Islet of Langerhans (tissue), 1 donor: Measurements from ENCODE around the gene KRTAP5-2.
"Not testable (repeated sequence)": the region's sequence is repeated elsewhere in the genome, so short reads cannot be mapped to it uniquely, and the experiment has no call there.

Source experiments
- FAIRE-seq: peaks from one replicate; lab custom pipeline; 2011; peaks lifted over from hg19 to GRCh38; lab: Jason Lieb, UNC

Gene KRTAP5-2

DNA sequence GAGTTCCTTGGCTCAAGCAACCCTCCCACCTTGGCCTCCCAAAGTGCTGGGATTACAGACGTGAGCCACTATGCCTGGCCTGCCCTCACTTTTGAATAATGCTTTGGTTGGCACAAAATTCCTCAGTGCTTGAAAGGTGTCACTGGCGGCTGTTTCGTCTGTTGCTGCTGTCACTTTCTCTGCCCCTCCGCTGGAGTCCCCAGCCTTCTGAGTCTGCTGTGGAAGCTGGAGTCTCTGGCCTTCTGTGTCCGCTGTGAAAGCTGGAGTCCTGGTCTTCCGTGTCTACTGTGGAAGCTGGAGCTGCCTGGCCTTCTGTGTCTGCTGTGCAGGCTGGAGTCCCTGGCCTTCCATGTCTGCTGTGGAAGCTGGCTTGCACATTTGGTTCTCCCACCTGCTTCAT is 8.1 kb downstream of the KRTAP5-2 start:
- no peak for FAIRE-seq

DNA sequence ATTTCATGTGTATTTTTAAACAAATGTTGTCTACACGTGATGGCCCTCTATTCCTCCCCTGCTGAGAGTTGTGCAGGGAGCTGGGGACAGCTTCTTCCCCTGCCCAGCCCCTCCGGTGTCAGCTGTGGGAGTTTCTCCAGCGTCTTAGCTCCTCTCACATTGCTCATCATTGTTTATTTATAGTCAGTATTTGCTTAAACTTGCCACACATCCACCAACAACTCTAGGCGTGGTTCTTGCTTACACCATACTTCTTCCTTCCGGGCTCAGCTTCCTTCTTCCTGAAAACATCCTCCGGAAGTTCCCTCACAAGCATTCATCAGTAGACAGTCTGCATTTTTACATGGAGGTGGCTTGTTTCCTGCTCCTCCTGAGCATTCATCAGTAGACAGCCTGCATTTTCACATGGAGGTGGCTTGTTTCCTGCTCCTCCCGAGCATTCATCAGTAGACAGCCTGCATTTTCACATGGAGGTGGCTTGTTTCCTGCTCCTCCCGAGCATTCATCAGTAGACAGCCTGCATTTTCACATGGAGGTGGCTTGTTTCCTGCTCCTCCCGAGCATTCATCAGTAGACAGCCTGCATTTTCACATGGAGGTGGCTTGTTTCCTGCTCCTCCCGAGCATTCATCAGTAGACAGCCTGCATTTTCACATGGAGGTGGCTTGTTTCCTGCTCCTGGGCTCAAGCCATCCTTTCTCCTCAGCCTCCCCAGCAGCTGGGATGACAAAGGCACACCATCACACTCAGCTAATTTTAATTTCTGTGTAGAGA is 8.7 kb downstream of the KRTAP5-2 start:
- not testable (repeated sequence) for FAIRE-seq

- no peak for FAIRE-seq
Measured at GRCh38 chr11:1586699-1587098, 11.4 kb downstream of the KRTAP5-2 start.

DNA sequence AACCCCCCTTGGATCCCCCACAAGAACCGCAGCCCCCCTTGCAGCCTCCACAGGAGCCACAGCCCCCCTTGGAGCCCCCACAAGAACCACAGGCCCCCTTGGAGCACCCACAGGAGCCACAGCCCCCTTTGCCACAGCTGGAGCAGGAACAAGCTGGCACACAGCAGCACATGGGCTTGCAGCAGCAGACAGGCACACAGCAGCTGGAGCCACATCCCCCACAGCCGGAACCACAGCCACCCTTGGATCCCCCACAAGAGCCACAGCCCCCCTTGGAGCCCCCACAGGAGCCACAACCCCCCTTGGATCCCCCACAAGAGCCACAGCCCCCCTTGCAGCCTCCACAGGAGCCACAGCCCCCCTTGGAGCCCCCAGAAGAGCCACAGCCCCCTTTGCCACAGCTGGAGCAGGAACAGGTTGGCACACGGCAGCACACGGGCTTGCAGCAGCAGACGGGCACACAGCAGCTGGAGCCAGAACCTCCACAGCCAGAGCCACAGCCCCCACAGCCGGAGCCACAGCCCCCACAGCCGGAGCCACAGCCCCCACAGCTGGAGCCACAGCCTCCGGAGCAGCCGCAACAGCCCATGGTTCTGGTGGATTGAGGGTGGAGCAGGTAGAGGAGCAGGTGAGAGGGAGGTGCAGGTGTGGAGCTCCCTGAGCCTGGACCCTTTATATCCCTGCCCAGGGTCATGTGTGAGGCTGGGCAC is 13.3 kb downstream of the KRTAP5-2 start, which contains the start of gene KRTAP5-1:
Gene KRTAP5-1, minus strand, starts transcription at position 623 of the 710 bp plus-strand sequence. Its CDS starts 34 bp downstream, at position 589.
- FAIRE-seq: not testable (repeated sequence)

GRCh38 chr11:1582909-1583308 is 15.2 kb downstream of the KRTAP5-2 start:
- not testable (repeated sequence) for FAIRE-seq

DNA sequence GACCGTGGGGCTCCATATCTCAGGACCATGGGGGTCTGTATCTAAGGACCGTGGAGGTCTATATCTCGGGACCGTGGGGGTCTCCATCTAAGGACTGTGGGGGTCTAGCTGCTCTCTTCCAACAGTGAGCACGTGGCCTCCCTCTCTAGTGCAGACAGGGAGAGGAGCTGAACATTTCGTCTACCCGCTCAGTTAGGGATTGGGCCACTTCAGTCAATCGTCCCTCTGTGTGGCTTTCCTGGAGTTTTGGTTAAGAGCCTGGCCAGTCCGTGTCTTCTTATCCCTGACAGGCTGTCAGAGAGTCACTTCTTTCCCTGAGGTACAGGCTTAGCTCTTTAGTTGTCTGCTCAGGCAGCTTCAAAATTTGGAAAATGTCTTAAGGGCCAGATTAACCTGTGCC is 16.1 kb downstream of the KRTAP5-2 start:
- no peak for FAIRE-seq

- no peak for FAIRE-seq
Measured at GRCh38 chr11:1576825-1577224, 21.3 kb downstream of the KRTAP5-2 start.

DNA sequence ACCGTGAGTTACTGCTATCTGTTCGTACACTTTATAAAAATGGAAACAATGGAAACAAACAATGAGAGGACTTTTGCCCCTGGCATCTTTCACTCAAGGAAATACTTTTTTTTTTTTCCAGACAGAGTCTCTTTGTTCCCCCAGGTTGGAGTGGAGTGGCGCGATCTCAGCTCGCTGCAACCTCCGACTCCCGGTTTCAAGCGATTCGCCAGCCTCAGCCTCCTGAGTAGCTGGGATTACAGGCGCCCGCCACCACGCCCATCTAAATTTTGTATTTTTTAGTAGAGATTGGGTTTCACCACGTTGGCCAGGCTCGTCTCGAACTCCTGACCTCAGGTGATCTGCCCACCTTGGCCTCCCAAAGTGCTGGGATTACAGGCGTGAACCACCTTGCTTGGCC is 22.3 kb downstream of the KRTAP5-2 start:
- FAIRE-seq: not testable (repeated sequence)

DNA sequence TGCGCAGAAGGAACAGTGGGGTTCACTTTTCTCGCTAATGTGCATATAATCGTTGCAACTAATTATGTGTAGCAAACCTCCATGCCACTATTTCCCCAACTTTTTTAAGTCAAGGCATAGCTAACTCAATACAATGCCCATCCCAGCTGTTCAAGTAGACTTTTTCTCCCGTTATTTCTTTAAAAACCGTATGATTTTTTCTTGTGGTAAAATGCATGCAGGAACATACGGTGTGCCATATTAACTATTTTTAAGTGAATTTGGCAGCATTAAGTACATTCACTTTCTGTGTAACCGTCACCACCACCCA is 23.2 kb downstream of the KRTAP5-2 start:
- no peak for FAIRE-seq

- FAIRE-seq: no peak
Measured at GRCh38 chr11:1574238-1574932, 23.7 kb downstream of the KRTAP5-2 start.

- no peak for FAIRE-seq
Measured at GRCh38 chr11:1573903-1574237, 24.2 kb downstream of the KRTAP5-2 start.

DNA sequence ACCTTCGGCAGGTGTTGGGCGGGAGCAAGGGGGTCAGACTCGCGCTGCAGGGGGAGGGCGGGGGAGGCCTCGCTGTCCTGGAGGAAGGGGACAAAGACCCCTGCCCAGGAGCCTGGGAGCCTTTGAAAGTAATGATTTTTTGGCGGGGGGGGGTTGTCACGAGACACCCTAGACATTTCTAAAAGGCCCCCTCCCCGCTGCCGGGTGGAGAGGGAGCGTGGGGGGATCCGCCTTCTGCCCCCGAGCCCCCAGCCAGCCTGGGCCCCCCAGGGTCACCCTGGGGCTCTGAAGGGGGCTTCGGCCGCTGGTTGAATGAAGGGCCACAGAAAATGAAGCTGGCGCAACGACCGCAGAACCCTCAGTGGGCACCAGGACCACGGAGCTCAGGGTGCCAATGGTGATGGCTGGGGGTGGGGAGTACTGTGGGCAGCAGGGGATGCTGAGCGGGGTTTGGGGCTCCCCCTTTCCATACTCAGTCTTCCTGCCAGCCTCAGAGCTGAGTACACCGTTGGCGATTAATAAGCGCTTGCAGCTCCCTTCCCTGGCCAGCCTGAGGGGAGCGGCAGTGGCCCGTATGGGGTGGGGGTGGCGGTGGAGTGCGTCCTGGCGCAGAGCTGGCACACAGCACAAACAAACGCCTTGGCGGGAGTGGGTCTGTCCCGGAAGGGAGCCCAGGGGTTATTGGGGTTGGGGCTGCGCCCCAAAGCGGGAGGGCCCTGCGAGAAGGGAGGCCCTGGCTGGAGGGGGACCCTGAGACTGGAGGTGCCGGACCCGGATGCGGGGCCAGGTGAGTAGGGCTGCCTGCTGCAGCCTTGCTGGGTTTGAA is 24.8 kb downstream of the KRTAP5-2 start:
- no peak for FAIRE-seq

GRCh38 chr11:1572197-1573076 is 25.7 kb downstream of the KRTAP5-2 start, which contains the start of gene DUSP8:
DUSP8 (minus strand) TSS chr11:1572271; CDS start chr11:1565826, 6,445 bp downstream.
- FAIRE-seq: no peak

DNA sequence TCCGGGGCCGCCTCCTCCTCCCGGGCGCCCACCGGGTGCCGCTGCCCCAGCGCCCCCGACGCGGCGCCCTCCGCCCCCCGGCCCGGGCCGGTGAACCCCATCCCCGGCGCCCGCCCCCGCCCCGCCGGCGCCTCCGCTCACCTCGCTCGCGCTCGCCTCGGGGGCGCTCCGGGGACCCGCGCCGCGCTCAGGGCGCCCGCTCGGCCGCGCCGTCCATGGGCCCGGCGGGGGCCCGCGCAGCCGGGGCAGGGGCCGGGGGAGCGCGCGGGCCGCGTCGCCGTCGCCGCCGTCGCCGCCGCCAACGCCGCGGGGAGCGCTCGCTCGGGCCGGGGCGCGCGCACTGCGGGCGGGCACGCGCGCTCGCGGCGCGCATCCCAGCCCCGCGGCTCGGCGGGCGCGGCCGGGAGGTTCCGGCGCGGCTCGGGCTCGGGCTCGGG is 26.3 kb downstream of the KRTAP5-2 start:
- FAIRE-seq: no peak

- FAIRE-seq: no peak
Measured at GRCh38 chr11:1570896-1571759, 27.0 kb downstream of the KRTAP5-2 start.

GRCh38 chr11:1570531-1570895 is 27.6 kb downstream of the KRTAP5-2 start:
- FAIRE-seq: no peak

DNA sequence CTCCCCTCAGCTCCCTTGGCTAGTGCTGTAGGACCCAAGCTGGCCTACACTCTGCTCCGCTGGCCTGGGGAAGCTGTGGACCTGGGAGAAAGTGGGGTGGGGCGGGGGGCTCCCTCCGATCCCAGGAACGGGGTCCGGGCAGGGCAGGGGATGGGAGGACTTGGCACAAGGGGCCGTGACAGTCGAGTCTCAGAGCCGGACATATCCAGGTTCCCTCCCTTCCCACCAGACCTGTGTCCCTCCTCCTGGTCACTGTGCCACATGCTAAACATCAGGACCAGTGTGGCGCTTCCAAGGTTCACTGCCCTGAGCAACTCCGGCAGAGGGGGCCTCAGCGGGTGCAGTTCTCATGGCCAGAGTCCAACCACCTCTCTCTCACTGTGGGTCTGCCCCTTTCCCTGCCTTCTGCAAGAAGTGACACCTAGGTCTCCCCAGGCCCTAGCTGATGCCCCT is 28.1 kb downstream of the KRTAP5-2 start:
- no peak for FAIRE-seq

GRCh38 chr11:1569251-1569780 is 28.8 kb downstream of the KRTAP5-2 start:
- FAIRE-seq: no peak

DNA sequence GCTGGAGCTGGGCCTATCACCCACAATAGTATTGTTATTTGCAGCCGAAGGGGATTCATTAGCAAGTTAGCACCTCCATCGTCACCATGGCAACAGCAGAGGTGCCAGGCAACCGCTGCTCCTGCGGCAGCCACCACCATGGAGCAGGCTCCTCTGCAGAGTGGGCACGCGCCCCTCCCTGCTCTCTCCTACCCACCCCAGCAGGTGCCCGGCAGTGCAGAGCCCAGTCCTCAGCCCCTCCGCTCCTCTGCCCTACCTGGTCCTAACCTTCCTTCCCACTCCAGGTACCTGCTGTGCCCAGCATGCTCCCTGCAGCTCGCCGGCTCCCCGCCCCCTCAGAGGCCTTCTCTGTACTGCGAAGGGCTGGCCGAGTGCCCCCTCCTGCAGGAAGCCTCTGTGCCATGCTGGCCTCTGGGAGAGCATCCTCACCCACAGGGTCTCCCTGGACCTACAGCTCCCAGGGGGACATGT is 29.6 kb downstream of the KRTAP5-2 start:
- FAIRE-seq: no peak

DNA sequence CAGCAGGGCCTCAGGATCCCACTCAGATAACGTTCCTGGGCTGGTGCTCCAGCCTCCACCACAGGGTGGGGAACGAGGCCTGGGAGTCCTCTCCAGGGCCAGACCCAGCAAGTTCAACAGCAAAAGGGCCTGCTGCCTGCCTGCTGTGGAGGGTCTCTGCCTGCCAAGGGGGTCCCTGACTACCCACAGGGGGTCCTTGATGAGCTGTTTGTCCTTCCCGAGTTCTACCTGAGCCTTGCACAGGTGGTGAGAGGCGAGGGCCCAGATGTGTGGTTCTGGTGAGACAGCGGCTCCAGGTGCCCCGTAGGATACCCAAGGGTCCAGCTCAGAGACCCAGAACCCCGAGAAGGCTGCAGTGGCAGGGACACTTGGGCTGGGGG is 30.4 kb downstream of the KRTAP5-2 start:
- FAIRE-seq: no peak
